A549 (cell line): ENCODE measurements around the gene SNX25. TPM values are rescaled to one million over a fixed set of nuclear protein-coding genes. Genes with fewer than 3 reads are reported as not detected.

ENCODE experiments used
- ATAC-seq, 2 experiments: fragments of 200-7000 bp in 1 of 2; fragments of >200 bp in 1 of 2; cut with Nextera tagmentation in 1 of 2; cut with Tn5 transposase in 1 of 2; 3 replicates each; pipeline versions ENCODE4 v1.8.0 to v1.9.1; 2018 to 2020; ENCODE audit warnings: mild to moderate bottlenecking in 1 of 2, moderate library complexity in 1 of 2
- CTCF ChIA-PET: fragments of 300-600 bp; sonication (Branson Sonifier 250); formaldehyde crosslinking; extraction: SDS; loops from one replicate; lab custom pipeline; 2021; ENCODE audit warnings: antibody characterized with exemption, inconsistent platforms; lab: Yijun Ruan, JAX
- POLR2A ChIA-PET: fragments of 350-600 bp; formaldehyde crosslinking; extraction: SDS; loops from one replicate; lab custom pipeline; 2021; ENCODE audit warnings: antibody characterized with exemption, inconsistent platforms; lab: Yijun Ruan, JAX
- DNase-seq, 2 experiments: peaks; one replicate each; pipeline versions ENCODE4 v3.0.0 to v3.0.0-alpha.2; 2011 to 2016; ENCODE audit warnings: low read depth in 1 of 2, low spot score in 1 of 2
- FAIRE-seq: peaks from 2 replicates; lab custom pipeline; 2011; peaks lifted over from hg19 to GRCh38; lab: Jason Lieb, UNC
- H3K27ac ChIP-seq, 2 experiments: fragments of >200 bp; sonication (Bioruptor Twin); formaldehyde crosslinking; 3 replicates each; pipeline ENCODE4 v1.5.1; 2016 to 2017
- H3K4me1 ChIP-seq: fragments of >200 bp; sonication (Bioruptor Twin); formaldehyde crosslinking; 3 replicates; pipeline ENCODE4 v1.6.1; 2016
- H3K4me2 ChIP-seq: fragments of >200 bp; sonication (Bioruptor Twin); formaldehyde crosslinking; 3 replicates; pipeline ENCODE4 v1.6.1; 2016
- H3K4me3 ChIP-seq: fragments of >200 bp; sonication (Bioruptor Twin); formaldehyde crosslinking; 3 replicates; pipeline ENCODE4 v1.5.1; 2016
- H3K9me3 ChIP-seq: fragments of >200 bp; sonication (Bioruptor Twin); formaldehyde crosslinking; 3 replicates; pipeline ENCODE4 v1.6.1; 2016
- BHLHE40 ChIP-seq: IDR thresholded peaks from 2 replicates; pipeline ENCODE4 v1.6.1; 2012; ENCODE audit warnings: low read depth, low read length, inconsistent platforms
- CBX8 ChIP-seq: fragments of 200-600 bp; sonication (generic); IDR thresholded peaks from 2 replicates; pipeline ENCODE4 v1.6.1; 2016
- CEBPB ChIP-seq, 2 experiments: fragments of >200 bp in 1 of 2; sonication (Bioruptor Twin) in 1 of 2; formaldehyde crosslinking in 1 of 2; IDR thresholded peaks; 2 replicates each; pipeline ENCODE4 v1.6.1; 2012 to 2016
- FOSB ChIP-seq: fragments of 250-450 bp; sonication (Bioruptor Pico); IDR thresholded peaks from 2 replicates; pipeline ENCODE4 v1.5.0; 2020; ENCODE audit warnings: mild to moderate bottlenecking, moderate library complexity
- FOXS1 ChIP-seq: fragments of 250-450 bp; sonication (Bioruptor Pico); IDR thresholded peaks from 2 replicates; pipeline ENCODE4 v1.5.0; 2020; ENCODE audit warnings: mild to moderate bottlenecking, moderate library complexity
- GATA3 ChIP-seq: IDR thresholded peaks from 2 replicates; pipeline ENCODE4 v1.6.1; 2012; ENCODE audit warnings: borderline replicate concordance
- HOXB13 ChIP-seq: fragments of 250-450 bp; sonication (Bioruptor Pico); IDR thresholded peaks from 2 replicates; pipeline ENCODE4 v1.5.0; 2020; ENCODE audit warnings: low read depth, mild to moderate bottlenecking, moderate library complexity
- KDM1A ChIP-seq: fragments of 200-600 bp; sonication (generic); IDR thresholded peaks from 2 replicates; pipeline ENCODE4 v1.6.1; 2016; ENCODE audit warnings: low read depth, mild to moderate bottlenecking
- KDM5A ChIP-seq: fragments of 200-600 bp; sonication (generic); IDR thresholded peaks from 2 replicates; pipeline ENCODE4 v1.6.1; 2016; ENCODE audit warnings: antibody characterized with exemption, mild to moderate bottlenecking
- MAX ChIP-seq: IDR thresholded peaks from 2 replicates; pipeline ENCODE4 v1.6.1; 2012
- MYC ChIP-seq: IDR thresholded peaks from 2 replicates; pipeline ENCODE4 v1.6.1; 2012; ENCODE audit warnings: mild to moderate bottlenecking, inconsistent platforms, low read length, improper control_type of control experiment, borderline replicate concordance
- POLR2A ChIP-seq: IDR thresholded peaks from 2 replicates; pipeline ENCODE4 v1.6.1; 2012; ENCODE audit warnings: mild to moderate bottlenecking, low read length
- RFX5 ChIP-seq: fragments of 450-650 bp; IDR thresholded peaks from 2 replicates; pipeline ENCODE4 v1.7.1; 2014; ENCODE audit warnings: antibody characterized with exemption, mild to moderate bottlenecking, moderate library complexity
- TP53 ChIP-seq: fragments of 250-450 bp; sonication (Bioruptor Pico); IDR thresholded peaks from 2 replicates; pipeline ENCODE4 v1.5.0; 2021; ENCODE audit warnings: mild to moderate bottlenecking, moderate library complexity
- USF2 ChIP-seq: fragments of 450-650 bp; IDR thresholded peaks from 2 replicates; pipeline ENCODE4 v1.6.1; 2014; ENCODE audit warnings: antibody characterized with exemption
- ZC3H11A ChIP-seq: fragments of 450-650 bp; IDR thresholded peaks from 2 replicates; pipeline ENCODE4 v1.6.1; 2014; ENCODE audit warnings: antibody characterized with exemption, mild to moderate bottlenecking
- ZFP36 ChIP-seq: fragments of 450-650 bp; IDR thresholded peaks from 2 replicates; pipeline ENCODE4 v1.6.1; 2014; ENCODE audit warnings: borderline replicate concordance; ENCODE audit not compliant: partially characterized antibody
- WGBS: methylation state at CpG from one replicate; pipeline ENCODE4 v1.1.6; 2017; ENCODE audit errors: missing lambda C conversion rate; 5-methylcytosine and 5-hydroxymethylcytosine counted together
- polyA plus RNA-seq, 4 experiments: library from polyadenylated mRNA; depleted of rRNA in 3 of 4; stranded (reverse); fragments of >200 nt; fragmentation: RNase III in 1 of 4; extraction: RNeasy Plus Mini Kit Qiagen cat#74134 plus additional on column Dnase treatment in 1 of 4; gene quantifications; 2 replicates in 3 of 4; 3 replicates in 1 of 4; pipeline ENCODE4 v1.2.3, GENCODE V29; 2011 to 2017
- TF ChIP-seq, protein P1 (sequence below): fragments of 250-450 bp; sonication (Bioruptor Pico); IDR thresholded peaks from 2 replicates; pipeline ENCODE4 v1.5.0; 2021; ENCODE audit warnings: mild to moderate bottlenecking, moderate library complexity, borderline replicate concordance
- TF ChIP-seq, protein P2 (sequence below): fragments of >200 bp; sonication (Bioruptor Twin); formaldehyde crosslinking; IDR thresholded peaks from 3 replicates; pipeline ENCODE4 v1.5.1; 2016
- TF ChIP-seq, protein P3 (sequence below): fragments of 250-450 bp; sonication (Bioruptor Pico); IDR thresholded peaks from 2 replicates; pipeline ENCODE4 v1.5.0; 2020; ENCODE audit warnings: low read depth, mild to moderate bottlenecking, moderate library complexity
- TF ChIP-seq, protein P4 (sequence below): fragments of >200 bp; sonication (Bioruptor Twin); formaldehyde crosslinking; IDR thresholded peaks from 2 replicates; pipeline ENCODE4 v1.6.1; 2016

The SNX25 gene
- polyA plus RNA-seq, 2 of the 4 experiments (the other 2 are of a cell fraction): 10.1 to 13.0 TPM

- POLR2A ChIA-PET: interaction anchor here (1.4 kb wide), 1 partner anchor 9 kb away, joined by 6 read pairs; the partner anchor contains the start of genes ANKRD37 and LRP2BP
- CTCF ChIA-PET: no interaction called here
- no peak for FAIRE-seq
Measured at GRCh38 chr4:185405296-185405999, 196.1 kb downstream of the SNX25 start.

GRCh38 chr4:185408432-185408831, 199.0 kb downstream of the SNX25 start:
- H3K27ac ChIP-seq: no peak overlapping the region
- TF ChIP-seq, protein P1, sequence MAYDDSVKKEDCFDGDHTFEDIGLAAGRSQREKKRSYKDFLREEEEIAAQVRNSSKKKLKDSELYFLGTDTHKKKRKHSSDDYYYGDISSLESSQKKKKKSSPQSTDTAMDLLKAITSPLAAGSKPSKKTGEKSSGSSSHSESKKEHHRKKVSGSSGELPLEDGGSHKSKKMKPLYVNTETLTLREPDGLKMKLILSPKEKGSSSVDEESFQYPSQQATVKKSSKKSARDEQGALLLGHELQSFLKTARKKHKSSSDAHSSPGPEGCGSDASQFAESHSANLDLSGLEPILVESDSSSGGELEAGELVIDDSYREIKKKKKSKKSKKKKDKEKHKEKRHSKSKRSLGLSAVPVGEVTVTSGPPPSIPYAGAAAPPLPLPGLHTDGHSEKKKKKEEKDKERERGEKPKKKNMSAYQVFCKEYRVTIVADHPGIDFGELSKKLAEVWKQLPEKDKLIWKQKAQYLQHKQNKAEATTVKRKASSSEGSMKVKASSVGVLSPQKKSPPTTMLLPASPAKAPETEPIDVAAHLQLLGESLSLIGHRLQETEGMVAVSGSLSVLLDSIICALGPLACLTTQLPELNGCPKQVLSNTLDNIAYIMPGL: no peak
- TF ChIP-seq, protein P2, sequence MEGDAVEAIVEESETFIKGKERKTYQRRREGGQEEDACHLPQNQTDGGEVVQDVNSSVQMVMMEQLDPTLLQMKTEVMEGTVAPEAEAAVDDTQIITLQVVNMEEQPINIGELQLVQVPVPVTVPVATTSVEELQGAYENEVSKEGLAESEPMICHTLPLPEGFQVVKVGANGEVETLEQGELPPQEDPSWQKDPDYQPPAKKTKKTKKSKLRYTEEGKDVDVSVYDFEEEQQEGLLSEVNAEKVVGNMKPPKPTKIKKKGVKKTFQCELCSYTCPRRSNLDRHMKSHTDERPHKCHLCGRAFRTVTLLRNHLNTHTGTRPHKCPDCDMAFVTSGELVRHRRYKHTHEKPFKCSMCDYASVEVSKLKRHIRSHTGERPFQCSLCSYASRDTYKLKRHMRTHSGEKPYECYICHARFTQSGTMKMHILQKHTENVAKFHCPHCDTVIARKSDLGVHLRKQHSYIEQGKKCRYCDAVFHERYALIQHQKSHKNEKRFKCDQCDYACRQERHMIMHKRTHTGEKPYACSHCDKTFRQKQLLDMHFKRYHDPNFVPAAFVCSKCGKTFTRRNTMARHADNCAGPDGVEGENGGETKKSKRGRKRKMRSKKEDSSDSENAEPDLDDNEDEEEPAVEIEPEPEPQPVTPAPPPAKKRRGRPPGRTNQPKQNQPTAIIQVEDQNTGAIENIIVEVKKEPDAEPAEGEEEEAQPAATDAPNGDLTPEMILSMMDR: no peak
- TF ChIP-seq FOSB (CRISPR knock-in tag) (no peak), HOXB13 (CRISPR knock-in tag) (no peak), GATA3 (no peak), MYC (no peak), KDM5A (no peak), BHLHE40 (no peak), CEBPB (IDR thresholded peaks at IDR 0.05) (no peak), FOXS1 (CRISPR knock-in tag) (no peak), ZC3H11A (no peak)
- TF ChIP-seq, protein P3, sequence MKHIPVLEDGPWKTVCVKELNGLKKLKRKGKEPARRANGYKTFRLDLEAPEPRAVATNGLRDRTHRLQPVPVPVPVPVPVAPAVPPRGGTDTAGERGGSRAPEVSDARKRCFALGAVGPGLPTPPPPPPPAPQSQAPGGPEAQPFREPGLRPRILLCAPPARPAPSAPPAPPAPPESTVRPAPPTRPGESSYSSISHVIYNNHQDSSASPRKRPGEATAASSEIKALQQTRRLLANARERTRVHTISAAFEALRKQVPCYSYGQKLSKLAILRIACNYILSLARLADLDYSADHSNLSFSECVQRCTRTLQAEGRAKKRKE (CRISPR knock-in tag): no peak
- FAIRE-seq: no peak
- H3K4me1 ChIP-seq: no peaks in the 10 kb centered on the region
- DNase-seq: no peak
- H3K4me2 ChIP-seq: no peak overlapping the region
- POLR2A ChIA-PET: no interaction called here
- ATAC-seq: no peak
- H3K4me3 ChIP-seq: no peak overlapping the region
- WGBS: 90% methylated on average over 2 of the region's 2 CpGs
- no peaks in the 10 kb centered on the region for H3K9me3 ChIP-seq
- CTCF ChIA-PET: no interaction called here

More at GRCh38 chr4:185405296-185405999, 196.1 kb downstream of the SNX25 start:
- no peak overlapping the region for H3K4me3 ChIP-seq
- H3K9me3 ChIP-seq: no peaks in the 10 kb centered on the region
- ATAC-seq: no peak
- H3K4me1 ChIP-seq: no peaks in the 10 kb centered on the region
- H3K4me2 ChIP-seq: no peak overlapping the region
- 89% methylated on average over 6 of the region's 6 CpGs for WGBS
- no peak for TF ChIP-seq USF2
- TF ChIP-seq, protein P4, sequence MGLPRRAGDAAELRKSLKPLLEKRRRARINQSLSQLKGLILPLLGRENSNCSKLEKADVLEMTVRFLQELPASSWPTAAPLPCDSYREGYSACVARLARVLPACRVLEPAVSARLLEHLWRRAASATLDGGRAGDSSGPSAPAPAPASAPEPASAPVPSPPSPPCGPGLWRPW: no peak
- no peak for TF ChIP-seq POLR2A
- TF ChIP-seq ZFP36: no peak
- no peak for TF ChIP-seq TP53 (CRISPR knock-in tag)
- TF ChIP-seq, protein P2: no peak
- no peak for TF ChIP-seq BHLHE40
- no peak for TF ChIP-seq MAX
- no peak for TF ChIP-seq CBX8
- no peak for TF ChIP-seq KDM1A
- TF ChIP-seq RFX5: no peak
- TF ChIP-seq, all 56 proteins: peak for 0
- DNase-seq: no peak
- no peak overlapping the region for H3K27ac ChIP-seq
